Measurements from ENCODE around the gene HOPX. TPM values are rescaled to one million over a fixed set of nuclear protein-coding genes. Genes with fewer than 3 reads are reported as not detected.

The HOPX gene
- total RNA-seq, 1 donor from 2014 or later, result not detected

DNA sequence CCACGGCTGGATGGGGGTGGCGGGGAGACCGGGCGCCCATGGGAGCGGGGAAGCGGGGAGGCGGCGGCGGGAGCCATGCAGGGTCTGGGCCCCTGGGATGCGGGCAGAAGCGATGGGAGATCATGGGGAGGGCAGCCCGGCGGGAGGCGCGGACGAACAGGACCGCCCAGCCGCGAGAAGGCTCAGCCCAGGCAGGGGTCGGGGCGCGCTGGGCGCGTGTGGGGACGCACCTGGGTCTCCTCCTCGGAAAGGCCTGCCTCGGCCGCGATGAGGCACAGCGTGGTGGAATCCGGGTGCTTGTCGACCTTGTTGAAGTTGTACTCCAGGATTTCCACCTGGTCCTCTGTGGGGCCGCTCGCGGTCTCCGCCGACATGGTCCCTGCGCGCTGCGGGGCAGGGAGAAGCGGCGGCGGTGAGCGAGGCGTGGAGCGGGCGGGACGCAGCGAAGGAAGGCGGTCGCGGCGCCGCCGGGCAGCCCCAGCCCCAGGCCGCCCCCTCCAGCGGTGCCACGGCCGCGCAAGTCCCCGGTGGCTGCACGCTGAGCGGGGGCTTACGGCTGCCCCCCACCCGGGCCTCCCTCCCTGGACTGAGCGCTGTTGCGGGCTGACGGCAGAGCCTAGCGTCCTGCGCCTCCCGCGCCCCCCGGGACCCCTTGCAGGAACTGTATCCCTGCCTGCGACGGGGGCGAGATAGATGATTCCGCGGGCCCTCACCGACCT, 25.3 kb downstream of the HOPX start:
- no peak for DNase-seq (ENCODE audit: low read depth)
- peak overlapping the region; percentile 51 for H3K4me3 ChIP-seq (ENCODE audit: low read depth, low read length)
- TF ChIP-seq, protein P1, sequence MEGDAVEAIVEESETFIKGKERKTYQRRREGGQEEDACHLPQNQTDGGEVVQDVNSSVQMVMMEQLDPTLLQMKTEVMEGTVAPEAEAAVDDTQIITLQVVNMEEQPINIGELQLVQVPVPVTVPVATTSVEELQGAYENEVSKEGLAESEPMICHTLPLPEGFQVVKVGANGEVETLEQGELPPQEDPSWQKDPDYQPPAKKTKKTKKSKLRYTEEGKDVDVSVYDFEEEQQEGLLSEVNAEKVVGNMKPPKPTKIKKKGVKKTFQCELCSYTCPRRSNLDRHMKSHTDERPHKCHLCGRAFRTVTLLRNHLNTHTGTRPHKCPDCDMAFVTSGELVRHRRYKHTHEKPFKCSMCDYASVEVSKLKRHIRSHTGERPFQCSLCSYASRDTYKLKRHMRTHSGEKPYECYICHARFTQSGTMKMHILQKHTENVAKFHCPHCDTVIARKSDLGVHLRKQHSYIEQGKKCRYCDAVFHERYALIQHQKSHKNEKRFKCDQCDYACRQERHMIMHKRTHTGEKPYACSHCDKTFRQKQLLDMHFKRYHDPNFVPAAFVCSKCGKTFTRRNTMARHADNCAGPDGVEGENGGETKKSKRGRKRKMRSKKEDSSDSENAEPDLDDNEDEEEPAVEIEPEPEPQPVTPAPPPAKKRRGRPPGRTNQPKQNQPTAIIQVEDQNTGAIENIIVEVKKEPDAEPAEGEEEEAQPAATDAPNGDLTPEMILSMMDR (conservative IDR thresholded peaks at IDR 0.05; ENCODE audit: low read depth, low read length), result no peak

GRCh38 chr4:56655209-56655626, 25.9 kb downstream of the HOPX start:
- peak overlapping the region; percentile 51 for H3K4me3 ChIP-seq (ENCODE audit: low read depth, low read length)
- TF ChIP-seq, protein P1 (conservative IDR thresholded peaks at IDR 0.05; ENCODE audit: low read depth, low read length), result no peak
- DNase-seq (ENCODE audit: low read depth), result no peak

GRCh38 chr4:56654238-56654632, 26.9 kb downstream of the HOPX start:
- no peak for DNase-seq (ENCODE audit: low read depth)

DNA sequence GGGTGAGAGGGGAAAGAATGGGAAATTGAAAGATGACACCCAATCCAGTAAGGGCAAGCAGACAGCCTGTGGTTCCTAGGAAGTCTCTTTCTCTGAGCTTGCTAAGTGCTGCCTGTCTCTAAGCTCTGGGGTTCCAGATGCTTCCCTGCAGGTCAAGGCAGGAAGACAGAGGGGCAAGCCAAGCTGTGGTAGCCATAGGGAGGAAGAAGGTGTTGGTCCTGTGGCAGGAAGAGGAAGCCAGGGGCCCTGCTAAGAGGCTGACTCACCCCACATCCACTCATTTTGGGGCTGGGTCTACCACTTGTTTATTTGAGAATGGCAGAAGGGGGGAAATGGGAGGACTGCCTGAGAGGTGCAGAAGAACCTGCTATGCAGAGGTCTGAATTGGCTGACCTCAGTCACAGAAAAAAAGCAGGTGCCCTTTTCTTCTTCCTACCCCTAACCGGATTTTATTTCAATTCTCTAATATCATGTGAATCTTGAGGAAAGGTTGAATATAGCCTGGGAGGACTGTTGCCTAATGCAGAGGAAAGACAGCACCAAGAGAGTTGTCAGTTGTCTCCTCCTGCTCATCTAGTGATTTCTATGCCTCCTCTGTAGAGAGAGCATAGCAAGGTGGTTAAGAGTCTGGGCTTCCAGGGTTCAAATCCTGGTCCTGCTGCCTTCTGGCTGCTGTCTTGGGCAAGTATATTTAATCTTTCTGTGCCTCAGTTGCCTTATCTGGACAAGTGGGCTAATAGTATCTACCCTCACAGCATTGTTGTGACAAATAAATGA, 27.4 kb downstream of the HOPX start:
- no peak overlapping the region for H3K4me3 ChIP-seq (ENCODE audit: low read depth, low read length)
- TF ChIP-seq, protein P1 (conservative IDR thresholded peaks at IDR 0.05; ENCODE audit: low read depth, low read length), result no peak
- DNase-seq (ENCODE audit: low read depth), result no peak

More at GRCh38 chr4:56654238-56654632, 26.9 kb downstream of the HOPX start:
- TF ChIP-seq, protein P1 (conservative IDR thresholded peaks at IDR 0.05; ENCODE audit: low read depth, low read length), result no peak
- no peak overlapping the region for H3K4me3 ChIP-seq (ENCODE audit: low read depth, low read length)

- TF ChIP-seq, protein P1 (conservative IDR thresholded peaks at IDR 0.05; ENCODE audit: low read depth, low read length), result no peak
- DNase-seq (ENCODE audit: low read depth), result no peak
- no peak overlapping the region for H3K4me3 ChIP-seq (ENCODE audit: low read depth, low read length)
Observed at GRCh38 chr4:56652196-56652595, 28.9 kb downstream of the HOPX start.

DNA sequence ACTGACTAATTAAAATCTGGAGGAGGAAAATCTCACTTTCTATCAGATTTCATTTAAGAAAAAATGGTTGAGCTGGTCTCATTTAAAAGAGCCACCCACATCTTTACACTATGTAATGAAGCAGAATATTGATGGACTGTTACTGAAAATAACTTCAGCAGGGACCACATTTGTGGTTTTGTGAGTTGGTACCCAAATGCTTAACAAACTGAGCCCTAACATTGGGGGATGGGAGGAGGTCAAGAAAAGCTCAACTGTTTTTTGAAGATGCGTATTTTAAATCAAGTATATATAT, 30.1 kb downstream of the HOPX start:
- DNase-seq (ENCODE audit: low read depth), result no peak
- TF ChIP-seq, protein P1 (conservative IDR thresholded peaks at IDR 0.05; ENCODE audit: low read depth, low read length), result no peak
- no peak overlapping the region for H3K4me3 ChIP-seq (ENCODE audit: low read depth, low read length)

All from epithelial cell of proximal tubule (primary cell).